Mesendoderm (in vitro differentiated cells): ENCODE measurements around the gene TNIK.

Experiments used
- DNase-seq: peaks from one replicate; pipeline ENCODE4 v3.0.0; 2013
- H2AK5ac ChIP-seq: 2 replicates; pipeline ENCODE4 v1.6.1; 2013; ENCODE audit warnings: low read length, inconsistent platforms
- H2BK120ac ChIP-seq: 2 replicates; pipeline ENCODE4 v1.6.1; 2013; ENCODE audit warnings: low read depth, mild to moderate bottlenecking, low read length, moderate library complexity, mixed read lengths
- H2BK15ac ChIP-seq: replicated peaks from 2 replicates; pipeline ENCODE4 v1.6.1; 2013; ENCODE audit warnings: low read depth, mild to moderate bottlenecking, moderate library complexity
- H2BK5ac ChIP-seq: 2 replicates; pipeline ENCODE4 v1.6.1; 2013; ENCODE audit warnings: low read length, inconsistent platforms
- H3K18ac ChIP-seq: 2 replicates; pipeline ENCODE4 v1.6.1; 2013; ENCODE audit warnings: mild to moderate bottlenecking, low read length, mixed read lengths
- H3K23ac ChIP-seq: one replicate; pipeline ENCODE4 v1.6.1; 2013; ENCODE audit warnings: low read length
- H3K27ac ChIP-seq: 2 replicates; pipeline ENCODE4 v1.5.1; 2013; ENCODE audit warnings: low read depth, mild to moderate bottlenecking, inconsistent platforms, low read length, moderate library complexity
- H3K27me3 ChIP-seq: 2 replicates; pipeline ENCODE4 v1.6.1; 2013; ENCODE audit warnings: low read length, control low read depth, mild to moderate bottlenecking, inconsistent platforms; ENCODE audit not compliant: insufficient read depth, poor library complexity
- H3K36me3 ChIP-seq: 2 replicates; pipeline ENCODE4 v1.6.1; 2013; ENCODE audit warnings: low read length, inconsistent platforms; ENCODE audit not compliant: control insufficient read depth, insufficient read depth
- H3K4ac ChIP-seq: one replicate; pipeline ENCODE4 v1.6.1; 2013; ENCODE audit warnings: low read depth, mild to moderate bottlenecking, low read length, moderate library complexity
- H3K4me1 ChIP-seq: 2 replicates; pipeline ENCODE4 v1.6.1; 2013; ENCODE audit warnings: low read depth, low read length, inconsistent platforms; ENCODE audit not compliant: control insufficient read depth
- H3K4me2 ChIP-seq: 2 replicates; pipeline ENCODE4 v1.6.1; 2013; ENCODE audit warnings: low read length
- H3K4me3 ChIP-seq: 2 replicates; pipeline ENCODE4 v1.5.1; 2013; ENCODE audit warnings: mild to moderate bottlenecking, low read length
- H3K56ac ChIP-seq: one replicate; pipeline ENCODE4 v1.6.1; 2013; ENCODE audit warnings: low read length
- H3K79me1 ChIP-seq: 2 replicates; pipeline ENCODE4 v1.6.1; 2013; ENCODE audit warnings: low read length, inconsistent platforms
- H3K79me2 ChIP-seq: 2 replicates; pipeline ENCODE4 v1.6.1; 2013; ENCODE audit warnings: mild to moderate bottlenecking, low read length; ENCODE audit not compliant: control insufficient read depth, insufficient read depth
- H3K9ac ChIP-seq: 2 replicates; pipeline ENCODE4 v1.6.1; 2013; ENCODE audit warnings: low read length, inconsistent platforms
- H4K5ac ChIP-seq: one replicate; pipeline ENCODE4 v1.6.1; 2013; ENCODE audit warnings: low read length
- H4K8ac ChIP-seq: one replicate; pipeline ENCODE4 v1.6.1; 2013; ENCODE audit warnings: low read depth, mild to moderate bottlenecking, control low read depth, low read length, moderate library complexity
- WGBS: extraction: QIAGEN DNeasy Blood & Tissue Kit; methylation state at CpG from one replicate; pipeline ENCODE4 v1.1.7; 2013; ENCODE audit warnings: low lambda C conversion rate, missing lambda C conversion rate; ENCODE audit not compliant: insufficient coverage; ENCODE audit errors: extremely low coverage; 5-methylcytosine and 5-hydroxymethylcytosine counted together

The TNIK gene

DNA sequence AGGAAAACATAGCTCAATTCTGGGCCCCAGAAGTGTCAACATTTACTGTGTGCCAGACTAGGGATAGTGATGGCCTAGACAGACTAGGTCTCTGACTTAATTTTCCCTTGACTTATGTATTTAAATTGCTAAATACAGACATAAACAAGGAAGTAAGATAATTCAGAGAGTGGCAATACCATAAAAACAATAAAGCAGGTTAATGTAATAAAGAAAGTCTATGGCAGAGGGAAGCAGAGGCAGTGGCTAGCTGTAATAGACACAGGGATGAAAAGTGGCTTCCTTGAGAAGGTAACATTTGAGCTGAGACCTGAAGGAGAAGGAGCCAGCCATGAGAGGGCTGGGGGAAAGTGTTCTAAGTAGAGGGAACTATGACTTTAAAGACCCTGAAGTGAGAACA lies 95.7 kb downstream of the TNIK start:
- H2BK5ac ChIP-seq = no peak overlapping the region
- no peak overlapping the region for H3K4me3 ChIP-seq
- H2BK120ac ChIP-seq = no peak overlapping the region
- H4K8ac ChIP-seq = no peak overlapping the region
- H3K4me2 ChIP-seq = no peak overlapping the region
- no peak overlapping the region for H2BK15ac ChIP-seq
- no peak overlapping the region for H3K56ac ChIP-seq
- H3K23ac ChIP-seq = no peak overlapping the region
- H3K36me3 ChIP-seq = no peaks in the 10 kb centered on the region
- no peak overlapping the region for H2AK5ac ChIP-seq
- H3K4ac ChIP-seq = no peak overlapping the region
- no peak overlapping the region for H3K18ac ChIP-seq
- no peaks in the 10 kb centered on the region for H3K27me3 ChIP-seq
- H3K79me1 ChIP-seq = no peaks in the 10 kb centered on the region
- H3K9ac ChIP-seq = no peak overlapping the region
- no peak for DNase-seq
- no peak overlapping the region for H3K27ac ChIP-seq
- H3K4me1 ChIP-seq = no peaks in the 10 kb centered on the region
- H4K5ac ChIP-seq = no peak overlapping the region
- H3K79me2 ChIP-seq = no peaks in the 10 kb centered on the region

DNA sequence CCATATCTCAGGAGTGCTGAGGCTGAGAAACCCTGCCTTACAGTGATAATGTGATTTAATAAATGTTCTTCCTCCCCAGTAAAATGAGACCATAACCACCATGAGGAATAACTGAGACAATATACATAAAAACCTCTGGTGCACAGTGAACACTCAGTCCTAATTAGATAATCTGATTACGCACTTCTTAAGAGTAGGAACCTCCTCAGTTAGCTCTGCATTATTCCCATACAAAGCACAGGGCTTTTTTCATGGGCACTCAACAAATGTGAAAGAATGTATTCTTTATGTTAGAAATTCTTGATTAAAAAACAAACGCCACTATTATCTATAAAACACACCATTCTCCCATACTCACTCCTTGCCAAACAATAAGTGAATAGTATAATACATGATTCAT lies 97.0 kb downstream of the TNIK start:
- no peak overlapping the region for H4K8ac ChIP-seq
- H3K79me2 ChIP-seq = no peaks in the 10 kb centered on the region
- no peaks in the 10 kb centered on the region for H3K4me1 ChIP-seq
- H3K27ac ChIP-seq = no peak overlapping the region
- no peak overlapping the region for H3K18ac ChIP-seq
- H4K5ac ChIP-seq = no peak overlapping the region
- H3K4me2 ChIP-seq = no peak overlapping the region
- no peak overlapping the region for H3K4me3 ChIP-seq
- DNase-seq = no peak
- no peak overlapping the region for H3K56ac ChIP-seq
- no peaks in the 10 kb centered on the region for H3K27me3 ChIP-seq
- H2AK5ac ChIP-seq = no peak overlapping the region
- H2BK15ac ChIP-seq = no peak overlapping the region
- H3K23ac ChIP-seq = no peak overlapping the region
- H3K79me1 ChIP-seq = no peaks in the 10 kb centered on the region
- no peak overlapping the region for H2BK5ac ChIP-seq
- no peak overlapping the region for H3K9ac ChIP-seq
- 100% methylated on average over 1 of the region's 2 CpGs for WGBS
- no peak overlapping the region for H3K4ac ChIP-seq
- no peaks in the 10 kb centered on the region for H3K36me3 ChIP-seq
- no peak overlapping the region for H2BK120ac ChIP-seq

DNA sequence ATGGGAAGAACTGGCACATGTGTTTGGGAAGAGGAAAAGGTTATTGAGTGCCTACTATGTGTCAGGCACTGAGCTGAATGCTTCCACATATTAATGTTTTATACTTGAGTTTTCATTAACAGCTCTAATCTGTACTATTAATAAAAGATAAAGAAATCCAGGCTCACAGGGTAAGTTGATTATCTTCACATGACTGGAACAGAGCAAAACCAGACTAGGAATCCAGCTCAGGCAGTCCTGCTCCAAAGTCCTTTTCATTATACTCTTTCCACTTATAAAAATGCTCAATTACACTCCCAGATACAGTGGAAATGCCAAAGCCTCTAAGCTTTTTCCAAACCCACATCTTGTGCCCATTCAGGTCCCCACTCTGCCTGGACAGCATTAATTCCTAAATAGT lies 97.6 kb downstream of the TNIK start:
- no peaks in the 10 kb centered on the region for H3K4me1 ChIP-seq
- H3K4me3 ChIP-seq = no peak overlapping the region
- no peaks in the 10 kb centered on the region for H3K36me3 ChIP-seq
- H3K18ac ChIP-seq = no peak overlapping the region
- H3K56ac ChIP-seq = no peak overlapping the region
- H3K9ac ChIP-seq = no peak overlapping the region
- H2BK5ac ChIP-seq = no peak overlapping the region
- H3K79me2 ChIP-seq = no peaks in the 10 kb centered on the region
- H4K8ac ChIP-seq = no peak overlapping the region
- no peak overlapping the region for H3K27ac ChIP-seq
- H3K4ac ChIP-seq = no peak overlapping the region
- H4K5ac ChIP-seq = no peak overlapping the region
- no peaks in the 10 kb centered on the region for H3K27me3 ChIP-seq
- no peaks in the 10 kb centered on the region for H3K79me1 ChIP-seq
- no peak for DNase-seq
- no peak overlapping the region for H2AK5ac ChIP-seq
- H3K4me2 ChIP-seq = no peak overlapping the region
- no peak overlapping the region for H2BK120ac ChIP-seq
- no peak overlapping the region for H3K23ac ChIP-seq
- H2BK15ac ChIP-seq = no peak overlapping the region

DNA sequence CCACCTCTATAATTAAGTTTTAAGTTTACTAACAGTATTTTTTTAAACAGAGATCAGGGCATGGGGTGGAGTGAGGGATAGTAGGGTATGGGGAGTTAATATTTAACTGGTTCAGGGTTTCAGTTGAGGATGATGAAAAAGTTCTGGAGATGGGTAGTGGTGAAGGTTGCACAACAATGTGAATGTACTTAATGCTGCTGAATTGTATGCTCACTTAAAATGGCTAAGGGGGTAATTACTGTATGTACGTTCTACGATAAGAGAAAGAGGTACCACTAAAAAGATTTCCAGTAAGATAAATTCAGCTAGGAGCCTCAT lies 101.4 kb downstream of the TNIK start:
- no peak overlapping the region for H3K23ac ChIP-seq
- H3K36me3 ChIP-seq = no peaks in the 10 kb centered on the region
- H4K8ac ChIP-seq = no peak overlapping the region
- H2BK5ac ChIP-seq = no peak overlapping the region
- H3K9ac ChIP-seq = no peak overlapping the region
- H3K79me2 ChIP-seq = no peaks in the 10 kb centered on the region
- H2BK120ac ChIP-seq = no peak overlapping the region
- no peaks in the 10 kb centered on the region for H3K79me1 ChIP-seq
- no peaks in the 10 kb centered on the region for H3K27me3 ChIP-seq
- no peak overlapping the region for H2BK15ac ChIP-seq
- no peak overlapping the region for H3K56ac ChIP-seq
- H4K5ac ChIP-seq = no peak overlapping the region
- H3K4ac ChIP-seq = no peak overlapping the region
- no peak overlapping the region for H3K4me2 ChIP-seq
- H2AK5ac ChIP-seq = no peak overlapping the region
- H3K4me1 ChIP-seq = peaks cover 5% of the 10 kb centered on the region
- WGBS = no CpG with 5 or more reads among the region's 2 CpGs
- no peak overlapping the region for H3K4me3 ChIP-seq
- H3K27ac ChIP-seq = no peak overlapping the region
- no peak overlapping the region for H3K18ac ChIP-seq
- DNase-seq = no peak

DNA sequence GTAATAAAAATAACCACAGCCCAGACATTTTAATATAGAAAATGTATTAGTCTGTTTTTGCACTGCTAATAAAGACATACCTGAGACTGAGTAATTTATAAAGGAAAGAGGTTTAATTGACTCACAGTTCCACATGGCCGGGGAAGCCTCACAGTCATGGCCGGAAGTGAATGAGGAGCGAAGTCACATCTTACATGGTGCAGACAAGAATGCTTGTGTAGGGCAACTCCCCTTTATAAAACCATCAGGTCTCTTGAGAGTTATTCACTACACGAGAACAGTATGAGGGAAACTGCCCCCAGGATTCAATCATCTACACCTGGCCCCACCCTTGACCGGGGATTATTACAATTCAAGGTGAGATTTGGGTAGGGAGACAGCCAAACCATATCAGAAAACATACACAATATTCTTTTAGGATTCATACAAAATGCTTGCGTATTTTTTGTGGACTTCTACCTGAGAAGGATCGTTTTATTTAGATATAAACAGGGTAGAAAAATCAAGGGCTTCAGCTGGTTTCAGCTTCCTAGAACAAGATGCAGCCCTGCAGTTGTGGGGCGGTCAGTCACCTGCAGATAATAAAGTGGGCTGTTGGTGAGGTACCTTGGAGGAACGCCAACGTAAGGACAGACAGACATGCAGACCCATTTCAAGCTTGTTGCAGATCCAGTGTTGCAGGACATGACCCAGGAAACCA lies 101.9 kb downstream of the TNIK start:
- no CpG with 5 or more reads among the region's 10 CpGs for WGBS
- Histone ChIP-seq H2BK5ac (no peak overlapping the region), H4K8ac (no peak overlapping the region), H3K23ac (no peak overlapping the region), H3K18ac (no peak overlapping the region), H3K79me2 (no peaks in the 10 kb centered on the region), H2BK15ac (no peak overlapping the region), H3K4ac (no peak overlapping the region), H2AK5ac (no peak overlapping the region), H3K4me1 (peaks cover 5% of the 10 kb centered on the region), H3K27me3 (no peaks in the 10 kb centered on the region), H3K79me1 (no peaks in the 10 kb centered on the region), H4K5ac (no peak overlapping the region), H3K9ac (no peak overlapping the region), H3K27ac (no peak overlapping the region), H3K4me3 (no peak overlapping the region), H3K56ac (no peak overlapping the region), H3K4me2 (no peak overlapping the region), H3K36me3 (no peaks in the 10 kb centered on the region), H2BK120ac (no peak overlapping the region)
- DNase-seq = no peak

DNA sequence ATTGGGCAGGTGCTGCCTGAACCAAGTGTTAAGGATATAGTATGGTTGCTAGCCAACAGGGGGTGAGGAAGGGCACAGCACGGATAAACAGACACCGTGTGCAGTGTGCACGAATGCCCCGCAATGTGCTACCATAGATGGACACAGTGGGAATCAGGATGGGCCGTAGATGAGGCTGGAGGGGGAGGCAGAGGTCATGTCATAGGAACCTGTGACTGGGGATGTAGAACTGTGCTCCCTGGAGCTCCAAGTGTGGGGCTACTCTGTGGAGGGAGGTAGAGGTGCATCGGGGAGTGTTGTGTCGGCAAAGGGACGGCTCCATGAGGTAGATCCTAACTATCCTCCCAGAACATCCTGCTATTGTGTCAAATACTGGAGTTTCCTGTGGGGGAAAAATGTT lies 102.5 kb downstream of the TNIK start:
- Histone ChIP-seq H4K5ac (no peak overlapping the region), H3K27ac (no peak overlapping the region), H3K36me3 (no peaks in the 10 kb centered on the region), H3K4me1 (peaks cover 5% of the 10 kb centered on the region), H3K56ac (no peak overlapping the region), H3K27me3 (no peaks in the 10 kb centered on the region), H3K9ac (no peak overlapping the region), H3K18ac (no peak overlapping the region), H2BK5ac (no peak overlapping the region), H3K79me2 (no peaks in the 10 kb centered on the region), H3K79me1 (no peaks in the 10 kb centered on the region), H3K23ac (no peak overlapping the region), H3K4ac (no peak overlapping the region), H3K4me2 (no peak overlapping the region), H2AK5ac (no peak overlapping the region), H4K8ac (no peak overlapping the region), H3K4me3 (no peak overlapping the region), H2BK120ac (no peak overlapping the region), H2BK15ac (no peak overlapping the region)
- WGBS = no CpG with 5 or more reads among the region's 8 CpGs
- no peak for DNase-seq
